HepG2 (cell line): Measurements from ENCODE around the gene TEKTIP1. TPM values are rescaled to one million over a fixed set of nuclear protein-coding genes. Genes with fewer than 3 reads are reported as not detected.

Experiments used
- ATM ChIP-seq: fragments of 450-650 bp; IDR thresholded peaks from 2 replicates; pipeline ENCODE4 v1.7.1; 2017; ENCODE audit warnings: mild to moderate bottlenecking, borderline replicate concordance
- CHD4 ChIP-seq: fragments of 200-600 bp; sonication (generic); IDR thresholded peaks from 2 replicates; pipeline ENCODE4 v1.7.0; 2017; ENCODE audit warnings: mild to moderate bottlenecking, low read length, borderline replicate concordance
- ELF1 ChIP-seq: sonication (generic); formaldehyde crosslinking; IDR thresholded peaks from 2 replicates; pipeline ENCODE4 v1.4.0; 2020; ENCODE audit warnings: missing genetic modification reagents
- HDAC1 ChIP-seq: sonication (generic); formaldehyde crosslinking; IDR thresholded peaks from 2 replicates; pipeline ENCODE4 v1.5.1; 2020; ENCODE audit warnings: mild to moderate bottlenecking, missing genetic modification reagents
- KDM5A ChIP-seq: fragments of 200-600 bp; sonication (generic); IDR thresholded peaks from 2 replicates; pipeline ENCODE4 v1.7.0; 2018; ENCODE audit warnings: antibody characterized with exemption, mild to moderate bottlenecking, low read length, borderline replicate concordance
- KLF13 ChIP-seq: sonication (generic); formaldehyde crosslinking; IDR thresholded peaks from 2 replicates; pipeline ENCODE4 v1.4.0; 2020; ENCODE audit warnings: mild to moderate bottlenecking, missing genetic modification reagents
- MEF2D ChIP-seq: sonication (generic); formaldehyde crosslinking; IDR thresholded peaks from 2 replicates; pipeline ENCODE4 v1.5.1; 2020; ENCODE audit warnings: mild to moderate bottlenecking, missing genetic modification reagents
- NR1H2 ChIP-seq: sonication (generic); formaldehyde crosslinking; IDR thresholded peaks from 2 replicates; pipeline ENCODE4 v1.8.1; 2022; ENCODE audit warnings: low read depth, missing genetic modification reagents, borderline replicate concordance
- SPEN ChIP-seq: sonication (generic); formaldehyde crosslinking; IDR thresholded peaks from 2 replicates; pipeline ENCODE4 v1.5.1; 2020; ENCODE audit warnings: low read depth, mild to moderate bottlenecking, missing genetic modification reagents
- SRY ChIP-seq: sonication (generic); formaldehyde crosslinking; IDR thresholded peaks from 2 replicates; pipeline ENCODE4 v1.8.0; 2022; ENCODE audit warnings: mild to moderate bottlenecking, missing genetic modification reagents
- SYNCRIP ChIP-seq: fragments of 200-400 bp; formaldehyde crosslinking; IDR thresholded peaks from 2 replicates; pipeline ENCODE4 v1.6.1; 2018; ENCODE audit warnings: mild to moderate bottlenecking, low read depth, low read length; ENCODE audit not compliant: insufficient read depth
- THAP11 ChIP-seq: IDR thresholded peaks from 2 replicates; pipeline ENCODE4 v1.6.1; 2016; ENCODE audit warnings: missing biosample characterization, missing genetic modification reagents
- ZNF296 ChIP-seq: sonication (generic); formaldehyde crosslinking; conservative IDR thresholded peaks from 2 replicates; pipeline ENCODE4 v1.5.0; 2020; ENCODE audit warnings: mild to moderate bottlenecking, missing genetic modification reagents
- ZNF552 ChIP-seq: sonication (generic); formaldehyde crosslinking; IDR thresholded peaks from 2 replicates; pipeline ENCODE4 v1.9.0; 2022; ENCODE audit warnings: missing genetic modification reagents, mild to moderate bottlenecking, borderline replicate concordance
- ZNF644 ChIP-seq: IDR thresholded peaks from 2 replicates; pipeline ENCODE4 v1.6.1; 2016; ENCODE audit warnings: low read depth
- ZNF678 ChIP-seq: sonication (generic); formaldehyde crosslinking; IDR thresholded peaks from 2 replicates; pipeline ENCODE4 v1.4.0; 2020; ENCODE audit warnings: mild to moderate bottlenecking, missing genetic modification reagents
- ZNF709 ChIP-seq: sonication (generic); formaldehyde crosslinking; IDR thresholded peaks from 2 replicates; pipeline ENCODE4 v1.5.0; 2020; ENCODE audit warnings: mild to moderate bottlenecking, missing genetic modification reagents
- polyA plus RNA-seq, 8 experiments: library from polyadenylated mRNA; depleted of rRNA in 3 of 8; stranded (reverse) in 7 of 8; unstranded in 1 of 8; fragments of >200 nt; fragmentation: Illumina TruSeq in 4 of 8; extraction: Trizol in 4 of 8; gene quantifications; 2 replicates each; pipeline versions ENCODE4 v1.2.1 to v1.2.3, GENCODE V29; 2011 to 2016; ENCODE audit warnings: low read depth in 4 of 8, missing spikeins in 1 of 8, mixed read lengths in 1 of 8; ENCODE audit not compliant: insufficient read depth in 1 of 8
- total RNA-seq, 5 experiments: library from RNA; depleted of rRNA; stranded (reverse); fragments of >200 nt; fragmentation: Illumina TruSeq; extraction: Trizol; gene quantifications; 2 replicates each; pipeline ENCODE4 v1.2.3, GENCODE V29; 2016; ENCODE audit warnings: low read depth in 1 of 5
- TF ChIP-seq, protein P1 (sequence below): sonication (generic); formaldehyde crosslinking; IDR thresholded peaks from 2 replicates; pipeline ENCODE4 v1.8.0; 2022; ENCODE audit warnings: missing genetic modification reagents, mild to moderate bottlenecking, borderline replicate concordance
- TF ChIP-seq, protein P2 (sequence below): sonication (generic); formaldehyde crosslinking; IDR thresholded peaks from 2 replicates; pipeline ENCODE4 v1.5.0; 2020; ENCODE audit warnings: missing genetic modification reagents
- TF ChIP-seq, protein P3 (sequence below): sonication (generic); formaldehyde crosslinking; IDR thresholded peaks from 2 replicates; pipeline ENCODE4 v1.9.0; 2022; ENCODE audit warnings: missing genetic modification reagents, mild to moderate bottlenecking, borderline replicate concordance
- TF ChIP-seq, protein P4 (sequence below): sonication (generic); formaldehyde crosslinking; IDR thresholded peaks from 2 replicates; pipeline ENCODE4 v1.4.0; 2020; ENCODE audit warnings: missing genetic modification reagents, mild to moderate bottlenecking, borderline replicate concordance
- TF ChIP-seq, protein P5 (sequence below): sonication (generic); formaldehyde crosslinking; IDR thresholded peaks from 2 replicates; pipeline ENCODE4 v1.8.1; 2023; ENCODE audit warnings: mild to moderate bottlenecking, missing genetic modification reagents

Gene TEKTIP1
- total and polyA plus RNA-seq, 2 of the 13 experiments (the other 11 are each of a cell fraction or from before 2014, with no cell fraction given): not detected

DNA sequence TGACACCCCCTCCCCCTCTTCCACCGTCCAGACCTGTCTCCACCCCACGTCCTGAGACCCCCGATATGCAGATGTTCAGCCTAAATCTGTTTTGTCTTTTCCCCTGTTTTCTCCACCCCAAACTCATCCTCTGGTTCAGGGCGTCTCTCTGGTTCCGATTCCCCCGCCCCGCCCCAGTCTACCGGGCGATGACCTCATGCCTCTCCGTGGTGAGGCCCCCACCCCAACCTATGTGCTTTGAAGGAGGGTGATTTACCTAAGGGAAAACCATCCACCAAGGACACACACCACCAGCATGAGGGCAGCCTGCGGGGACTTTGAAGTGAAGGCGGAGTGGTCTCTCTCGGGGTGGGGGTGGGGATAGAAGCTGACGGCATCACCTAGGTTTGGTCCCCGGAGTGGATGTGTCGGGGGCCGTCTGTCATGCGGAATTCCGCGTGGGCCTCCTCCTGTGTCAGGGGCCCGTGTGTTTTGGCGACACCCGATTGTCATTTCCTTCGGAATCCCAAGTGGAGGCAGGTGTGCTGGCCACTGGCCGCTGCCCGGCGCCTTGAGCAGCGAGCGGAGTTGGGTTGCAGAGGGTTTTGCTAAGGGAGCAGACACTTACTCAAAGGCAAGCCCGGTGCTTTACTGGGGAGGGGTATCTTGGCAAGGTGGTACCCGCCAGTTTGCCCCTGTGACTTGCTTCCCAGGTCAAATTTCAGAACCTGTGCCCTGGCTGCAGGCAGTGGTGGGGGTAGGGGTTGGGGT lies 31.4 kb upstream of the TEKTIP1 start (continued):
- TF ChIP-seq, protein P1, sequence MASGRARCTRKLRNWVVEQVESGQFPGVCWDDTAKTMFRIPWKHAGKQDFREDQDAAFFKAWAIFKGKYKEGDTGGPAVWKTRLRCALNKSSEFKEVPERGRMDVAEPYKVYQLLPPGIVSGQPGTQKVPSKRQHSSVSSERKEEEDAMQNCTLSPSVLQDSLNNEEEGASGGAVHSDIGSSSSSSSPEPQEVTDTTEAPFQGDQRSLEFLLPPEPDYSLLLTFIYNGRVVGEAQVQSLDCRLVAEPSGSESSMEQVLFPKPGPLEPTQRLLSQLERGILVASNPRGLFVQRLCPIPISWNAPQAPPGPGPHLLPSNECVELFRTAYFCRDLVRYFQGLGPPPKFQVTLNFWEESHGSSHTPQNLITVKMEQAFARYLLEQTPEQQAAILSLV (CRISPR knock-in tag): 0 out of 2 replicates have a peak, but pooled peaks have one; percentile 15
- TF ChIP-seq, protein P2, sequence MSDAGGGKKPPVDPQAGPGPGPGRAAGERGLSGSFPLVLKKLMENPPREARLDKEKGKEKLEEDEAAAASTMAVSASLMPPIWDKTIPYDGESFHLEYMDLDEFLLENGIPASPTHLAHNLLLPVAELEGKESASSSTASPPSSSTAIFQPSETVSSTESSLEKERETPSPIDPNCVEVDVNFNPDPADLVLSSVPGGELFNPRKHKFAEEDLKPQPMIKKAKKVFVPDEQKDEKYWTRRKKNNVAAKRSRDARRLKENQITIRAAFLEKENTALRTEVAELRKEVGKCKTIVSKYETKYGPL (CRISPR knock-in tag): no peak
- TF ChIP-seq HDAC1 (CRISPR knock-in tag) (0 out of 2 replicates have a peak, but pooled peaks have one; percentile 17), KLF13 (no peak), ZNF644 (CRISPR knock-in tag) (no peak), ZNF552 (CRISPR knock-in tag) (no peak), ELF1 (CRISPR knock-in tag) (no peak), THAP11 (CRISPR knock-in tag) (no peak), SRY (no peak), ZNF296 (CRISPR knock-in tag) (no peak), ZNF678 (CRISPR knock-in tag) (no peak), ATM (no peak), CHD4 (no peak), KDM5A (no peak), NR1H2 (no peak), SYNCRIP (no peak), ZNF709 (CRISPR knock-in tag) (no peak), SPEN (no peak; the same call in 1 of the 2 replicates), MEF2D (0 out of 2 replicates have a peak, but pooled peaks have one; percentile 35)
- TF ChIP-seq, protein P3, sequence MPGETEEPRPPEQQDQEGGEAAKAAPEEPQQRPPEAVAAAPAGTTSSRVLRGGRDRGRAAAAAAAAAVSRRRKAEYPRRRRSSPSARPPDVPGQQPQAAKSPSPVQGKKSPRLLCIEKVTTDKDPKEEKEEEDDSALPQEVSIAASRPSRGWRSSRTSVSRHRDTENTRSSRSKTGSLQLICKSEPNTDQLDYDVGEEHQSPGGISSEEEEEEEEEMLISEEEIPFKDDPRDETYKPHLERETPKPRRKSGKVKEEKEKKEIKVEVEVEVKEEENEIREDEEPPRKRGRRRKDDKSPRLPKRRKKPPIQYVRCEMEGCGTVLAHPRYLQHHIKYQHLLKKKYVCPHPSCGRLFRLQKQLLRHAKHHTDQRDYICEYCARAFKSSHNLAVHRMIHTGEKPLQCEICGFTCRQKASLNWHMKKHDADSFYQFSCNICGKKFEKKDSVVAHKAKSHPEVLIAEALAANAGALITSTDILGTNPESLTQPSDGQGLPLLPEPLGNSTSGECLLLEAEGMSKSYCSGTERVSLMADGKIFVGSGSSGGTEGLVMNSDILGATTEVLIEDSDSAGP (CRISPR knock-in tag): no peak; the same call in 1 of the 2 replicates
- TF ChIP-seq, protein P4, sequence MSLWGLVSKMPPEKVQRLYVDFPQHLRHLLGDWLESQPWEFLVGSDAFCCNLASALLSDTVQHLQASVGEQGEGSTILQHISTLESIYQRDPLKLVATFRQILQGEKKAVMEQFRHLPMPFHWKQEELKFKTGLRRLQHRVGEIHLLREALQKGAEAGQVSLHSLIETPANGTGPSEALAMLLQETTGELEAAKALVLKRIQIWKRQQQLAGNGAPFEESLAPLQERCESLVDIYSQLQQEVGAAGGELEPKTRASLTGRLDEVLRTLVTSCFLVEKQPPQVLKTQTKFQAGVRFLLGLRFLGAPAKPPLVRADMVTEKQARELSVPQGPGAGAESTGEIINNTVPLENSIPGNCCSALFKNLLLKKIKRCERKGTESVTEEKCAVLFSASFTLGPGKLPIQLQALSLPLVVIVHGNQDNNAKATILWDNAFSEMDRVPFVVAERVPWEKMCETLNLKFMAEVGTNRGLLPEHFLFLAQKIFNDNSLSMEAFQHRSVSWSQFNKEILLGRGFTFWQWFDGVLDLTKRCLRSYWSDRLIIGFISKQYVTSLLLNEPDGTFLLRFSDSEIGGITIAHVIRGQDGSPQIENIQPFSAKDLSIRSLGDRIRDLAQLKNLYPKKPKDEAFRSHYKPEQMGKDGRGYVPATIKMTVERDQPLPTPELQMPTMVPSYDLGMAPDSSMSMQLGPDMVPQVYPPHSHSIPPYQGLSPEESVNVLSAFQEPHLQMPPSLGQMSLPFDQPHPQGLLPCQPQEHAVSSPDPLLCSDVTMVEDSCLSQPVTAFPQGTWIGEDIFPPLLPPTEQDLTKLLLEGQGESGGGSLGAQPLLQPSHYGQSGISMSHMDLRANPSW: no peak
- TF ChIP-seq, protein P5, sequence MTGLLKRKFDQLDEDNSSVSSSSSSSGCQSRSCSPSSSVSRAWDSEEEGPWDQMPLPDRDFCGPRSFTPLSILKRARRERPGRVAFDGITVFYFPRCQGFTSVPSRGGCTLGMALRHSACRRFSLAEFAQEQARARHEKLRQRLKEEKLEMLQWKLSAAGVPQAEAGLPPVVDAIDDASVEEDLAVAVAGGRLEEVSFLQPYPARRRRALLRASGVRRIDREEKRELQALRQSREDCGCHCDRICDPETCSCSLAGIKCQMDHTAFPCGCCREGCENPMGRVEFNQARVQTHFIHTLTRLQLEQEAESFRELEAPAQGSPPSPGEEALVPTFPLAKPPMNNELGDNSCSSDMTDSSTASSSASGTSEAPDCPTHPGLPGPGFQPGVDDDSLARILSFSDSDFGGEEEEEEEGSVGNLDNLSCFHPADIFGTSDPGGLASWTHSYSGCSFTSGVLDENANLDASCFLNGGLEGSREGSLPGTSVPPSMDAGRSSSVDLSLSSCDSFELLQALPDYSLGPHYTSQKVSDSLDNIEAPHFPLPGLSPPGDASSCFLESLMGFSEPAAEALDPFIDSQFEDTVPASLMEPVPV (CRISPR knock-in tag): no peak
